ENCODE data around the gene SSC5D.

SSC5D gene

DNA sequence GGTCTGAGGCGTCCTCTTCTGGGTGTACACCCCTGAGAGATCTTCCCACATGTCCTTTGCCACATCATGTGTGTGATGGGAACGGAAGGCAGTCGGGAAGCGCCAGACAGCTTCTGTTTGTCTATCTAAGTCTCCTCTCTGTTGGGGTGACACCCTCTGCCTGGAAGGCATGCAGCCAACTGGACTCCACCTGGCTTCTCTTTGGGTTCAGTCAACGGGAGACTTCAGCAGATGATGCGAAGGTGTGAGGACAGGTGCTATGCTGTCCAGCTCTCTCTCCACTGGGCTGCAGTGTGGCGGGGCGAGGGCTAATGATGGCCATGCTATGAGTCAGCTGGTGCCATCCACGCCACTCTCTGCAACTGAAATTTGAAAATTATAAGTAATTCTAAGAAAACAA is 71.4 kb downstream of the SSC5D start:
- no peak for DNase-seq (ENCODE audit: low read depth)

DNA sequence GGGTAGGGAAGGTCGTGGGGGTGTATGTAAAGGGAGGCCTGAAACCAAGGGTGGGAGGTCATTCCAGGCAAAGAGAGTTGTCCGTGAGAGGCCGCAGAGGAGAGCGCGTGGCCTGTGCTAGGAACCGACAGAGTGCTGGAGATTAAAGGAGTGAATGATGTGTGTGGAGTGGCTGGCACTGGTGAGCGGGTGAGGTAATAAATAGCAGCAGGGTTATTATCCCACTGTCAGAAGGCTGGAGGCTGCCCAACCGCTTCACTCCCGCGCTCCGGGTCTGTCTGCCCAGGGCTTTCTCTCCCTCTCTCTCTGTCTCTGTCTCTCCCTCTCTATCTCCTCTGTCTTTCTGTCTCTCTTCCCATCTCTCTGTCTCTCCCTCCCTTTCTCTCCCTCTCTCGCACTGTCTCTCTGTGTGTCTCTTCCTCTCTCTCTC is 75.0 kb downstream of the SSC5D start:
- no peak for DNase-seq (ENCODE audit: low read depth)

DNA sequence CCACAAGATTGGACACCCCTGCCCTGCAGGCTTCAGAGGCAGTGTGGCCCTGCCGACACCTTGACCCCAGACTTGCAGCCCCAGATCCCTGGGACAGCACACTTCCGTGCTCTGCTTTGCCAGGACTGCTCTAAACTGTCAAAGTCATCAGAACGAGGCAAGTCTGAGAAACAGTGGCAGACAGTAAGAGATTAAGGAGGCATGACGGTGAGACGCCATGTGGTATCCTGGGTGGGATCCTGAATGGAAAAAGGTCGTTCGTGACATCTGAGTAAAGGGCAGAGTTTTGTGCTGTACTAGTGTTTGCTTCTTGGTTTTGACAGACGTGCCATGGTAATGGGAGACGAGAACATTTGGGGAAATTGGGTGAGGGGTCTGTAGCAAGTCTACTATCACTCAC is 78.6 kb downstream of the SSC5D start:
- no peak for DNase-seq (ENCODE audit: low read depth)

DNA sequence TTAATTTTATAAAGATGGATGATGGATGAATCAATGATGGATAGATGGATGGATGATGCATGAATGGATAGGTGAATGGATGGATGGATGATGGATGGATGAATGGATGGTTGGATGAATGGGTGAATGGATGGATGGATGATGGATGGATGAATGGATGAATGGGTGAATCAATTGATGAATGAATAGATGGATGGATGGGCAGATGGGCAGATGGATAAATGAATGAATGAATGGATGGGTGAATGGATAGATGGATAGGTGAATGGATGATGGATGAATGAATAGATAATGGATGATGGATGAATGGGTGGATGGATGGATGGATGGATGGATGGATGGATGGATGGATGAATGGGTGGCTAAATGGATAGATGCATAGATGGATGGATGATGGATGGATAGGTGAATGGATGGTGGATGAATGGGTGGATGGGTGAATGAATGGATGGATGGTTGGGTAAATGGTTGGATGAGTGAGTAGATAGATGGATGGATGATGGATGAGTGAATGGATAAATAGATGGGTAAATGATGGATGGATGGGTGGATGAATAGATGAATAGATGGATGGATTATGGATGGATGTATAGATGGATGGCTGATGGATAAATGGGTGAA is 79.6 kb downstream of the SSC5D start:
- no peak for DNase-seq (ENCODE audit: low read depth)
